GM23248 (cell line): ENCODE data around the gene FRMD3.

Source experiments
- EZH2 ChIP-seq: fragments of 200-600 bp; sonication (generic); IDR thresholded peaks from 2 replicates; pipeline ENCODE4 v1.6.1; 2018; ENCODE audit warnings: antibody characterized with exemption, mild to moderate bottlenecking; ENCODE audit not compliant: insufficient read depth, poor library complexity, severe bottlenecking
- EZH2phosphoT487 ChIP-seq: fragments of 200-600 bp; sonication (generic); IDR thresholded peaks from 2 replicates; pipeline ENCODE4 v1.6.1; 2018; ENCODE audit warnings: antibody characterized with exemption, moderate library complexity, mild to moderate bottlenecking, low read depth; ENCODE audit not compliant: insufficient read depth

DNA sequence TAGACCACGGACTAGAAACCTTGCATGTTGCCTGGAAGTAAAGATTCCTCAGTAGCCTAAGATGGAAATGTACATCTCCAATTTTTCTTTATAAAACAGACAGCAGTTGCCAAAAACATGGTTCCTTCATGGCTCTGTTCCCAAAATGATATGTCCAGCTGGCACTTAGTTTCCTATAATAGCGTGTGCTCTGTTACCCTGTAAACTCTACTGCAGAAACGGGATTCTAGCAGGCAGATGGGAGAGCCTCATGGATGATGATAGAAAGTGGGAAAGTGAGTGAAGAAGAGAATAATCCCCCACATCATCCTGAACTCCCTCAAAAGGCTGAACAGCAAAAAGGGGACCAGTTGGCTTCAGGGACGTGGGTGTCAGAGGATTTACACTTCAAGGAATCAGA is 118.2 kb downstream of the FRMD3 start:
- TF ChIP-seq EZH2 (no peak), EZH2phosphoT487 (no peak)
